GM12891 (cell line): ENCODE measurements around the gene EXOC1.

Experiments used
- POLR2A ChIP-seq: IDR thresholded peaks from 2 replicates; pipeline ENCODE4 v1.6.1; 2011; ENCODE audit warnings: low read depth, low read length, control low read depth
- POLR2AphosphoS5 ChIP-seq: IDR thresholded peaks from 2 replicates; pipeline ENCODE4 v1.6.1; 2011; ENCODE audit warnings: low read depth, low read length, control low read depth
- TAF1 ChIP-seq: IDR thresholded peaks from 2 replicates; pipeline ENCODE4 v1.6.1; 2011; ENCODE audit warnings: low read depth, low read length, control low read depth

GRCh38 chr4:55837903-55838302 is 15.5 kb upstream of the EXOC1 start:
- no peak for TF ChIP-seq POLR2A
- no peak for TF ChIP-seq POLR2AphosphoS5
- no peak for TF ChIP-seq TAF1
